ENCODE results near the gene TFPT.
"Not testable (repeated sequence)": the region's sequence is repeated elsewhere in the genome, so short reads cannot be mapped to it uniquely, and the experiment has no call there.

Gene TFPT

DNA sequence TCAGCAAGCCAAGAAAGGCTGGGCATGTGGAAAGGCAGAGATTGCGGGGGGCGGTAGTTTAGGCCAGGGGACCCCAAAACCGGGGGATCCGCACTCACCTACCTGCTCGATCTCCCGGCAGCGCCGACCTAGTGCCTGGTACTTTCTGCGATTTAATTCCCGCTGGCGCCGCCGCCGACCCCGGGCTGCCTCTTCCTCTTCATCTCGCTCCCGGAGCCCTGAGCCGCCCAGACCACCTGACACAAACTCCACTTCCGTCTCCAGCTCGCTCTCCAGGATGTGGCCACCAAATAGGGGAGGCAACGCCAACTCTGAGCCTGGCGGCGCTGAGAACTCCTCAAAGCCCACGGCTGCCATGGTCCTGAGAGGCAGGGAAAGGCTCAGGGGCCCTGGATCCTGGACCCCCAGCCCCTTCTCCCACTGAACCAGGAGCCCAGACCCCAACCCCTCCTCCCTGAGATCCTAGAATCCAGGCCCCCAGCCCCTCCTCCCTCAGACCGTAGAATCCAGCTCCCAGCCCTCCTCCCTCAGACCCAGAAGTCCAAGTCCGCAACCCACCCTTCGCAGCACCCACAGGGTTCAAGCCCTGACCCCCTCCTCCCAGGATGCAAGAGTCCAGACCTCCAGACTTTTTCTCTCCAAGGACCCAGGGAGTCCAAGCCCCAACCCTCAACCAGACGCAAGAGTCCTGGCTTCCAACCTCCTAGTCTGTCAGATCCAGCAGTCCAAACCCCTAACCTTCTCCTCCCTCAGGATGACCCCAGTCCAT lies 933 bp downstream of the TFPT start:
- DNase-seq (ENCODE audit: low read depth): no peak

- DNase-seq (ENCODE audit: low read depth): no peak
Observed at GRCh38 chr19:54109651-54110050, 5.8 kb downstream of the TFPT start.

- no peak for DNase-seq (ENCODE audit: low read depth)
Observed at GRCh38 chr19:54108496-54108895, 7.0 kb downstream of the TFPT start.

DNA sequence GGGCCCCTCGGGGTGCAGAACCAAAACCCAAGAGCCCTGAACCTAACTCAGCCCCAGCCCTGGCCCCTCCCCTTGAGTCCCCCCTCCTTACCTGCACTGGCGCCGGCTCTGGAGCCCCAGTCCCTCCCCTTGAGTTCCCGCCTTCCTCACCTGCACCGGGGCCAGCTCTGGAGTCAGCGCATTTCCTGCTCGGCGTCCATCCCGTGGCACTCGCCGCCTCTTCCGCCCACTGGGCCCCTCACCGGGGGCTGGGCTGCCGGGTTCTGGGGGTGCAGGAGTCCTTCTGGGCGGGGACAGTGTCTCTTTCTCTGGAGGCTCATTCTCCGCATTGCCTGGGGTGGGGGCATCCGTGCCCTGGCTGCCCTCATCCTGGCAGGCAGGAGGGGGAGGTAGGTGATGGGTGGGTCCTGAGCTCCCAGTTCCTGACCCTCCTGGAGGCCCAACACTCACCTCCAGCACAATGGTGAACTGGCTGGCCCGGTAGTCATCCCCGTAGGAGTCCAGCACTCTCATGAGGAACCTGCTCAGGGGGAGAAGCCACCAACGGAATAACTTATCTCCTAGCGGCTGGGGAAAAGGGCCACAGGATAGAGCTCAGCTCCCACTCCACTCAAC lies 7.5 kb downstream of the TFPT start:
- no peak for DNase-seq (ENCODE audit: low read depth)

GRCh38 chr19:54106716-54107115 lies 8.7 kb downstream of the TFPT start:
- DNase-seq (ENCODE audit: low read depth): no peak

- DNase-seq (ENCODE audit: low read depth): no peak
Observed at GRCh38 chr19:54105796-54106195, 9.7 kb downstream of the TFPT start.

DNA sequence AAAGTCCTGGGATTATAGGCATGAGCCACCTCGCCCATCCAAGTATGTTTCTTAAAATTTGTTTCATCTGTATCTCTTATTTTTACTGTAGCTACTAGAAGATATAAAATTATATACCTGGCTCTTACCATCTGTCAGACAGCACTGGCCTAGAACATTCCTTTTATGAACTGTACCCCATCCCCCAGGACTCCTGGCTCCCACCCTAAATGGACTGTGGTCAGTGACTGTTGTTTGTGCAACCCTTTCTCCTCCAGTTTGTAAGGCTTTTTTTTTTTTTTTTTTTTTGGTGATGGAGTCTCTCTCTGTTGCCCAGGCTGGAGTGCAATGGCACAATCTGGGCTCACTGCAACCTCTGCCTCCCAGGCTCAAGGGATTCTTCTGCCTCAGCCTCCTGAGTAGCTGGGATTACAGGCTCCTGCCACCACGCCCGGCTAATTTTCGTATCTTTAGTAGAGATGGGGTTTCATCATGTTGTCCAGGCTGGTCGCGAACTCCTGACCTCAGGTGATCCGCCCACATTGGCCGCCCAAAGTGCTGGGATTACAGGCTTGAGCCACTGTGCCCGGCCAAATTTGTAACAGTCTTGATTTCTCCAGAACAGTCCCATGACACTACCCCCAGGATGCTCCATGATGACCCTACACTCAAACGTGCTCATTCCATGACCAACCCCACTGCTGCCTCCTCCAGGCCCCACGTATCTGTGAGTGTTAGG lies 10.3 kb downstream of the TFPT start:
- DNase-seq (ENCODE audit: low read depth): no peak

DNA sequence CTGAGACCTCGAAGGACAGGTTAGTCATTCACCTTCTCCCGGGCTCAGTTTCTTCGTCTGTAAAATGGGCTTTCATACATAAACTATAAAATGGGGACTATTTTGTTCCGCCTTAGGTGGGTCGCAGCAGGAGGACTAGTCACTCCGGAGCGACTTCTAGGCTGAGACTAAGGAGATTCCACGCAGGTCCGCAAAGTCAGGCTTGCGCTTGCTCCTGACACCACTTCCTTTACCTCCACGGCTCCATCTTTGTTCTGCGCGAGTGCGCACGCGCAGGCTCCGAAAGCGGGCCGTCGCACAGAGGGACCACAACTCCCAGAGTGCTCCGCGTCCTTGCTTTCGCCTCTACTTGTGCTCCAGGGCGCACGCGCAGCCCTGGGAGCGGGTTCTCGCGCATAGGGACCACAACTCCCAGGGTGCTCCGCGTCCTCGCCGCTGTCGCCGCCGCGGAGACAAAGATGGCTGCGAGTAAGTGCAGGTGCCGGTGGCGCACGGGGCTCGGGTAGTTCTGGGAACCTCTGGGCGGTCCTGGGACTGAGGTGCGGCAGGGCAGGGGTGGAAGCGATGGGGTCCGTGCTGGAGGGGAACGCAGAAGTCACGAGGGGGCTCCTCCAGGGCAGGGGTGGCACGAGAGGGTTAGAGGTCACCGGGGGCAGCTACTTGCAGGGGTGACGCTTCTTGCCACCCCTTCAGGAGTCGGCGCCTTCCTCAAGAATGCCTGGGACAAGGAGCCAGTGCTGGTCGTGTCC lies 12.9 kb downstream of the TFPT start, which contains the start of gene NDUFA3:
Gene NDUFA3 (plus strand): TSS at position 435 of the 749 bp plus-strand sequence. CDS start 24 bp downstream, at position 459.
- peak; percentile 93 for DNase-seq (ENCODE audit: low read depth)

- DNase-seq (ENCODE audit: low read depth): no peak
Observed at GRCh38 chr19:54100561-54100960, 14.9 kb downstream of the TFPT start, which contains the start of gene OSCAR. Gene OSCAR (minus strand): TSS chr19:54100803. CDS start chr19:54100792, 11 bp downstream.

- DNase-seq (ENCODE audit: low read depth): not testable (repeated sequence)
Observed at GRCh38 chr19:54099903-54100255, 15.6 kb downstream of the TFPT start.

- no peak for DNase-seq (ENCODE audit: low read depth)
Observed at GRCh38 chr19:54099190-54099902, 16.1 kb downstream of the TFPT start.

GRCh38 chr19:54096617-54097106 lies 18.8 kb downstream of the TFPT start:
- no peak for DNase-seq (ENCODE audit: low read depth)

DNA sequence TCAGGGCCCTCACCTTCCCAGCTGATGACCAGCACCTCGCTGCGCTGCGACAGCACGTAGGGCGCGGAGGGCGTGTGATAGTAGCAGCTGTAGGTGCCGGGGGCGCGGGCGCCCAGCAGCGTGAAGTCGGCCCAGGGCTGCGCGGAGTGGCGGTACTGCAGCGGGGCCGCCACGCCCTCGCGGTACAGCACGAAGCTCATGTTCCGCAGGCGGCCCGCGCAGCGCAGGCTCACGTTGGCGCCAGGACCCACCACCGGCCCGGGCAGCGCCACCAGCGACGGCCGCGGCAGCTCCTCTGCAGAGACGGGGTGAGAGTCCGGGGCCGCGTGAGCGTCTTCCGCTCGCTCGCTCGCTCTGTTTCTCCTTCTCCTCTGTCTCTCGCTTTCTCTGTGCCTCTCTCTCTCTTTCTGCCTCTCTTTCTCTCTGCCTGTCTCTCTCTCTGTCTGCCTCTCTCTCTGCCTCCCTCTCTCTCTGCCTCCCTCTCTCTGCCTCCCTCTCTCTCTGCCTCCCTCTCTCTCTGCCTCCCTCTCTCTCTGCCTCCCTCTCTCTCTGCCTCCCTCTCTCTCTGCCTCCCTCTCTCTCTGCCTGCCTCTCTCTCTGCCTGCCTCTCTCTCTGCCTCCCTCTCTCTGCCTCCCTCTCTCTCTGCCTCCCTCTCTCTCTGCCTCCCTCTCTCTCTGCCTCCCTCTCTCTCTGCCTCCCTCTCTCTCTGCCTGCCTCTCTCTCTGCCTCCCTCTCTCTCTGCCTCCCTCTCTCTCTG lies 19.4 kb downstream of the TFPT start:
- not testable (repeated sequence) for DNase-seq (ENCODE audit: low read depth)

- no peak for DNase-seq (ENCODE audit: low read depth)
Observed at GRCh38 chr19:54095136-54095858, 20.2 kb downstream of the TFPT start.

- DNase-seq (ENCODE audit: low read depth): no peak
Observed at GRCh38 chr19:54094426-54095000, 20.9 kb downstream of the TFPT start.

DNA sequence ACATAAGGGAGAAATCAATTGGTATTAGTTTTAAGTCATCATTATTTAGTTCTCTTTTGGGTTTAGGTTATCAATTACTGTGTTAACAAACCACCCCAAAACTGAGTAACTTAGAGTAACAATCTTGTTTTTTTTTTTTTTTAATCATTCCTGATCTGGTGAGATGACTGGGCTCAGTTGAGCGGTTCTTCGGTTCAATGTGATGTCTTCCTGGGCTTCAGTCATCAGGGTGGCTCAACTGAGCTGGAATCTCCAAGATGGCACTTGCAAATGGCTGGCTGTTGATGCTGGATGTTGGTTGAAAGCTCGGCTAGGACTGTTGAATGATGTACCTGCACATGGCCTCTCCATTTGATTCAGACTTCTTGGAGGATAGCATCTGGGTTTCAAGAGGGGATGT lies 31.0 kb downstream of the TFPT start:
- DNase-seq (ENCODE audit: low read depth): no peak

- no peak for DNase-seq (ENCODE audit: low read depth)
Observed at GRCh38 chr19:54081032-54081431, 34.4 kb downstream of the TFPT start, which contains the start of gene TARM1. Gene TARM1 (minus strand): TSS chr19:54081365. CDS start chr19:54081340, 25 bp downstream.

DNA sequence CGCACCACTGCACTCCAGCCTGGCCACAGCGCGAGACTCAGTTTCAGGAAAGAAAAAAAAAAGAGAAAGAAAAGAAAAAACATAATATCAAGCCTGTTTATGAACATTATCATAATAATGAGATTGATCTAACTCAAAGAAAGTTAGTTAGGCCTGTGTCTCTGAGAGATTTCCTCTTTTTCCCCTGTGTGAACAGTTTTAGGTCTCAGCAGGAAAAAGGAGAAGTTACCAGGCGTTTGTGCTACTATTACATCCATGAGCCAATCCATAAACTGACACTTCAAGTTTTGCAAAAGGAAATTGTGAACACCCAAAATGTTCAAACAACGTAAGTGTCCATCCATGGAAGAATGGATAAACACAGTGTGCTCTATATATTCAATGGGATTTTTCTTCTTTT lies 38.1 kb downstream of the TFPT start:
- DNase-seq (ENCODE audit: low read depth): no peak

- no peak for DNase-seq (ENCODE audit: low read depth)
Observed at GRCh38 chr19:54074851-54075250, 40.6 kb downstream of the TFPT start.
